HFF-Myc (cell line): Measurements from ENCODE around the gene SMYD4.
"Not testable (repeated sequence)": the region's sequence is repeated elsewhere in the genome, so short reads cannot be mapped to it uniquely, and the experiment has no call there.

Experiments used
- DNase-seq: peaks from one replicate; pipeline ENCODE4 v3.0.0-alpha.2; 2011; ENCODE audit warnings: low read depth; ENCODE audit errors: extremely low read depth
- H3K4me3 ChIP-seq: replicated peaks from 2 replicates; pipeline ENCODE4 v1.5.1; 2011; ENCODE audit warnings: low read depth, mild to moderate bottlenecking, control low read depth, low read length
- TF ChIP-seq, protein P1 (sequence below): IDR thresholded peaks from 2 replicates; pipeline ENCODE4 v1.5.1; 2012; ENCODE audit warnings: mild to moderate bottlenecking, low read depth, low read length, control low read depth; ENCODE audit errors: missing control alignments

SMYD4 gene

GRCh38 chr17:1829216-1829591 is 498 bp downstream of the SMYD4 start:
- peak overlapping the region; percentile 82 for H3K4me3 ChIP-seq
- TF ChIP-seq, protein P1, sequence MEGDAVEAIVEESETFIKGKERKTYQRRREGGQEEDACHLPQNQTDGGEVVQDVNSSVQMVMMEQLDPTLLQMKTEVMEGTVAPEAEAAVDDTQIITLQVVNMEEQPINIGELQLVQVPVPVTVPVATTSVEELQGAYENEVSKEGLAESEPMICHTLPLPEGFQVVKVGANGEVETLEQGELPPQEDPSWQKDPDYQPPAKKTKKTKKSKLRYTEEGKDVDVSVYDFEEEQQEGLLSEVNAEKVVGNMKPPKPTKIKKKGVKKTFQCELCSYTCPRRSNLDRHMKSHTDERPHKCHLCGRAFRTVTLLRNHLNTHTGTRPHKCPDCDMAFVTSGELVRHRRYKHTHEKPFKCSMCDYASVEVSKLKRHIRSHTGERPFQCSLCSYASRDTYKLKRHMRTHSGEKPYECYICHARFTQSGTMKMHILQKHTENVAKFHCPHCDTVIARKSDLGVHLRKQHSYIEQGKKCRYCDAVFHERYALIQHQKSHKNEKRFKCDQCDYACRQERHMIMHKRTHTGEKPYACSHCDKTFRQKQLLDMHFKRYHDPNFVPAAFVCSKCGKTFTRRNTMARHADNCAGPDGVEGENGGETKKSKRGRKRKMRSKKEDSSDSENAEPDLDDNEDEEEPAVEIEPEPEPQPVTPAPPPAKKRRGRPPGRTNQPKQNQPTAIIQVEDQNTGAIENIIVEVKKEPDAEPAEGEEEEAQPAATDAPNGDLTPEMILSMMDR = no peak
- DNase-seq = no peak

- TF ChIP-seq, protein P1 = no peak
- no peak overlapping the region for H3K4me3 ChIP-seq
- no peak for DNase-seq
Observed at GRCh38 chr17:1820528-1821252, 9.0 kb downstream of the SMYD4 start.

DNA sequence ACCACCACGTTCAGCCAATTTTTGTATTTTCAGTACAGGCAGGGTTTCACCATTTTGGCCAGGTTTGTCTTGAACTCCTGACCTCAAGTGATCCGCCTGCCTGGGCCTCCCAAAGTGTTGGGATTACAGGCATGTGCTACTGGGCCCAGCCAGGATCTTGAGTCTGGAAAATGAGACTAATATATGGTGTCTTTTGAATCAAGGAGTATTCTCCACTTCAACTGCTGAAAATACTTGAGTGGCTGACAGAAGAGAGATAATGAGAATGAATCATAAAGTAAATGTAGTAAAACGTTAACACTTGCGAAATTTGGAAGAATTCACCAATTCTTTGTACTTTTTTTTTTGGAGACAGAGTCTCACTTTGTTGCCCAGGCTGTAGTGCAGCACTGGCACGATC is 16.6 kb downstream of the SMYD4 start:
- no peak overlapping the region for H3K4me3 ChIP-seq
- no peak for DNase-seq
- TF ChIP-seq, protein P1 = no peak

GRCh38 chr17:1810450-1811103 is 19.1 kb downstream of the SMYD4 start:
- H3K4me3 ChIP-seq = no peak overlapping the region
- no peak for DNase-seq
- TF ChIP-seq, protein P1 = no peak

- H3K4me3 ChIP-seq, DNase-seq: not testable (repeated sequence)
Observed at GRCh38 chr17:1809815-1810214, 19.9 kb downstream of the SMYD4 start.

DNA sequence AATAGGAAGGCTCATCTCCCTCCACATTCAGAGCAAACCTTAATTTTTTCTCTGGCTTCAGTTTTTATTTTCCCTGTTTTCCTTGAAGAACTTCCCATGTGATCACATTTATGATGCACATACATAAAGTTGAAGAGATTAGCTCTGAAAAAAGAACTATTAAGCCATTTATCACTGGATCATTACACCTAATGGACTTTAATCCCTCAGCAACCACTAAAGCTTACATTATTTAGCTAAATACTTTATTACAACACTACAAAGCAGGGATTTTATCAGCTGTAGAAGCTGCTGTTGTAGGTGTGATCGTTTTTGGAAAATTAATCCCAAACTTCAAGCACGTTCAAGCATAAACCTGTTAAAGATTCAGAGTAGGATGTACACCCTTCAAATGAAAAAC is 21.1 kb downstream of the SMYD4 start:
- TF ChIP-seq, protein P1 = no peak

GRCh38 chr17:1807890-1808289 is 21.8 kb downstream of the SMYD4 start:
- no peak overlapping the region for H3K4me3 ChIP-seq
- no peak for DNase-seq
- TF ChIP-seq, protein P1 = no peak

More for the DNA sequence above, 21.1 kb downstream of the SMYD4 start:
- no peak for DNase-seq
- no peak overlapping the region for H3K4me3 ChIP-seq
